ENCODE measurements around the gene AP2A1.
"Not testable (repeated sequence)": the region's sequence is repeated elsewhere in the genome, so short reads cannot be mapped to it uniquely, and the experiment has no call there.

The AP2A1 gene

GRCh38 chr19:49766930-49767299 lies at the start of gene AP2A1:
Gene AP2A1 (plus strand): TSS chr19:49767001. CDS start chr19:49767134, 133 bp downstream.
- Mint-ChIP-seq H3K4me3 (peak within 1 kb of the TSS; percentile 96), H3K4me1 (ENCODE audit: low read depth) (peaks cover 72% of the 10 kb centered on the region), H3K27me3 (no peaks in the 10 kb centered on the region), H3K36me3 (ENCODE audit: low read depth) (peaks cover 44% of the 10 kb centered on the region), H3K9me3 (no peaks in the 10 kb centered on the region), H3K27ac (peak within 1 kb of the TSS; percentile 99)
- intact Hi-C loops (cut with micrococcal nuclease) = loop anchor here (1.0 kb wide), 1 partner anchor 46 kb away; the partner anchor contains the start of gene FUZ

GRCh38 chr19:49718511-49718910 lies 48.3 kb upstream of the AP2A1 start:
- Mint-ChIP-seq H3K4me3 (no peak overlapping the region), H3K9me3 (no peaks in the 10 kb centered on the region), H3K27me3 (peaks cover 2% of the 10 kb centered on the region), H3K36me3 (ENCODE audit: low read depth) (no peaks in the 10 kb centered on the region), H3K27ac (no peak overlapping the region), H3K4me1 (ENCODE audit: low read depth) (peaks cover 8% of the 10 kb centered on the region)
- intact Hi-C loops (cut with micrococcal nuclease) = no loop called here

GRCh38 chr19:49718991-49719390 lies 47.8 kb upstream of the AP2A1 start:
- H3K27me3 Mint-ChIP-seq = peaks cover 2% of the 10 kb centered on the region
- no peak overlapping the region for H3K4me3 Mint-ChIP-seq
- H3K27ac Mint-ChIP-seq = no peak overlapping the region
- H3K9me3 Mint-ChIP-seq = no peaks in the 10 kb centered on the region
- no peaks in the 10 kb centered on the region for H3K36me3 Mint-ChIP-seq (ENCODE audit: low read depth)
- H3K4me1 Mint-ChIP-seq (ENCODE audit: low read depth) = peaks cover 8% of the 10 kb centered on the region
- intact Hi-C loops (cut with micrococcal nuclease) = no loop called here

- H3K4me1 Mint-ChIP-seq (ENCODE audit: low read depth); H3K27me3 Mint-ChIP-seq; H3K27ac Mint-ChIP-seq; H3K9me3 Mint-ChIP-seq; H3K36me3 Mint-ChIP-seq (ENCODE audit: low read depth); intact Hi-C loops (cut with micrococcal nuclease); H3K4me3 Mint-ChIP-seq: not testable (repeated sequence)
Measured at GRCh38 chr19:49719420-49719819, 47.4 kb upstream of the AP2A1 start.

- peaks cover 7% of the 10 kb centered on the region for H3K27me3 Mint-ChIP-seq
- no peaks in the 10 kb centered on the region for H3K36me3 Mint-ChIP-seq (ENCODE audit: low read depth)
- no peaks in the 10 kb centered on the region for H3K9me3 Mint-ChIP-seq
- intact Hi-C loops (cut with micrococcal nuclease) = no loop called here
- peaks cover 6% of the 10 kb centered on the region for H3K4me1 Mint-ChIP-seq (ENCODE audit: low read depth)
- H3K27ac Mint-ChIP-seq = no peak overlapping the region
- no peak overlapping the region for H3K4me3 Mint-ChIP-seq
Measured at GRCh38 chr19:49727217-49728030, 39.4 kb upstream of the AP2A1 start.

- Mint-ChIP-seq H3K27me3 (peaks cover 5% of the 10 kb centered on the region), H3K36me3 (ENCODE audit: low read depth) (no peaks in the 10 kb centered on the region), H3K4me3 (no peak overlapping the region), H3K9me3 (no peaks in the 10 kb centered on the region), H3K27ac (no peak overlapping the region), H3K4me1 (ENCODE audit: low read depth) (peaks cover 6% of the 10 kb centered on the region)
- intact Hi-C loops (cut with micrococcal nuclease) = no loop called here
Measured at GRCh38 chr19:49730166-49730565, 36.6 kb upstream of the AP2A1 start.

- H3K4me1 Mint-ChIP-seq (ENCODE audit: low read depth) = peaks cover 13% of the 10 kb centered on the region
- H3K27me3 Mint-ChIP-seq = no peaks in the 10 kb centered on the region
- H3K9me3 Mint-ChIP-seq = no peaks in the 10 kb centered on the region
- intact Hi-C loops (cut with micrococcal nuclease) = no loop called here
- H3K27ac Mint-ChIP-seq = no peak overlapping the region
- no peaks in the 10 kb centered on the region for H3K36me3 Mint-ChIP-seq (ENCODE audit: low read depth)
- no peak overlapping the region for H3K4me3 Mint-ChIP-seq
Measured at GRCh38 chr19:49738268-49738667, 28.5 kb upstream of the AP2A1 start.

GRCh38 chr19:49739098-49739497 lies 27.7 kb upstream of the AP2A1 start:
- H3K36me3 Mint-ChIP-seq (ENCODE audit: low read depth) = no peaks in the 10 kb centered on the region
- peaks cover 13% of the 10 kb centered on the region for H3K4me1 Mint-ChIP-seq (ENCODE audit: low read depth)
- intact Hi-C loops (cut with micrococcal nuclease) = no loop called here
- no peak overlapping the region for H3K4me3 Mint-ChIP-seq
- no peaks in the 10 kb centered on the region for H3K9me3 Mint-ChIP-seq
- no peaks in the 10 kb centered on the region for H3K27me3 Mint-ChIP-seq
- no peak overlapping the region for H3K27ac Mint-ChIP-seq

GRCh38 chr19:49739933-49740332 lies 26.9 kb upstream of the AP2A1 start:
- Mint-ChIP-seq H3K27me3 (no peaks in the 10 kb centered on the region), H3K27ac (no peak overlapping the region), H3K9me3 (no peaks in the 10 kb centered on the region), H3K4me1 (ENCODE audit: low read depth) (peaks cover 13% of the 10 kb centered on the region), H3K36me3 (ENCODE audit: low read depth) (no peaks in the 10 kb centered on the region), H3K4me3 (no peak overlapping the region)
- intact Hi-C loops (cut with micrococcal nuclease) = no loop called here

GRCh38 chr19:49741210-49741844 lies 25.5 kb upstream of the AP2A1 start:
- Mint-ChIP-seq H3K27ac (no peak overlapping the region), H3K27me3 (peaks cover 2% of the 10 kb centered on the region), H3K4me3 (no peak overlapping the region), H3K9me3 (no peaks in the 10 kb centered on the region), H3K36me3 (ENCODE audit: low read depth) (no peaks in the 10 kb centered on the region), H3K4me1 (ENCODE audit: low read depth) (peaks cover 20% of the 10 kb centered on the region)
- intact Hi-C loops (cut with micrococcal nuclease) = no loop called here

- H3K4me3 Mint-ChIP-seq = no peak overlapping the region
- intact Hi-C loops (cut with micrococcal nuclease) = no loop called here
- H3K36me3 Mint-ChIP-seq (ENCODE audit: low read depth) = no peaks in the 10 kb centered on the region
- peaks cover 8% of the 10 kb centered on the region for H3K27me3 Mint-ChIP-seq
- H3K27ac Mint-ChIP-seq = no peak overlapping the region
- no peaks in the 10 kb centered on the region for H3K9me3 Mint-ChIP-seq
- peaks cover 32% of the 10 kb centered on the region for H3K4me1 Mint-ChIP-seq (ENCODE audit: low read depth)
Measured at GRCh38 chr19:49744946-49745381, 21.8 kb upstream of the AP2A1 start.

- H3K36me3 Mint-ChIP-seq (ENCODE audit: low read depth) = no peaks in the 10 kb centered on the region
- intact Hi-C loops (cut with micrococcal nuclease) = no loop called here
- H3K9me3 Mint-ChIP-seq = no peaks in the 10 kb centered on the region
- H3K4me3 Mint-ChIP-seq = peak overlapping the region; percentile 37
- peaks cover 11% of the 10 kb centered on the region for H3K27me3 Mint-ChIP-seq
- peak overlapping the region; percentile 33 for H3K27ac Mint-ChIP-seq
- peaks cover 26% of the 10 kb centered on the region for H3K4me1 Mint-ChIP-seq (ENCODE audit: low read depth)
Measured at GRCh38 chr19:49746206-49746958, 20.4 kb upstream of the AP2A1 start.

GRCh38 chr19:49749055-49749716 lies 17.6 kb upstream of the AP2A1 start:
- Mint-ChIP-seq H3K27ac (no peak overlapping the region), H3K4me3 (no peak overlapping the region), H3K4me1 (ENCODE audit: low read depth) (peaks cover 19% of the 10 kb centered on the region), H3K9me3 (no peaks in the 10 kb centered on the region), H3K27me3 (peaks cover 11% of the 10 kb centered on the region), H3K36me3 (ENCODE audit: low read depth) (no peaks in the 10 kb centered on the region)
- intact Hi-C loops (cut with micrococcal nuclease) = no loop called here

GRCh38 chr19:49749771-49750170 lies 17.0 kb upstream of the AP2A1 start:
- no peak overlapping the region for H3K27ac Mint-ChIP-seq
- no peaks in the 10 kb centered on the region for H3K9me3 Mint-ChIP-seq
- intact Hi-C loops (cut with micrococcal nuclease) = no loop called here
- peaks cover 11% of the 10 kb centered on the region for H3K27me3 Mint-ChIP-seq
- no peak overlapping the region for H3K4me3 Mint-ChIP-seq
- peaks cover 19% of the 10 kb centered on the region for H3K4me1 Mint-ChIP-seq (ENCODE audit: low read depth)
- no peaks in the 10 kb centered on the region for H3K36me3 Mint-ChIP-seq (ENCODE audit: low read depth)

Data from dendritic cell treated with granulocyte-macrophage colony-stimulating factor and Interleukin-4, amounts not matched to agents 40 ng/mL and 50 ng/mL, for 4 days (primary cell).